ENCODE data around the gene POLR3C.

DNA sequence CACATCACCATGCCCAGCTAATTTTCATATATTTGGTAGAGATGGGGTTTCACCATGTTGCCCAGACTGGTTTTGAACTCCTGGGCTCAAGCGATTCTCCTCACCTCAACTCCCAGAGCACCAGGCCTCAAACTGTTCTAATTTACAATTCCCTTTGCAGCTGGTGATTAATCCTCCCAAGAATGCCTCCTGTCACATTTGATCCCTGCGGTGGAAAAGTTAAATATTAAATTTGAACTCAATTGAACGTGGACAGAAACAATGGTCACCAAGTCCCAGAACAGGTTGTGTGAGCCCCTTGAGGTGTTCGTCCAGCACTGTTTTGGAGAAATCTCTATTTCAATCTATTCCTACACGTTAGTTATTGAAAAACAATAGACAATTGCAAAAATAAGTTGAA lies 63.6 kb downstream of the POLR3C start:
- TF ChIP-seq, protein P1, sequence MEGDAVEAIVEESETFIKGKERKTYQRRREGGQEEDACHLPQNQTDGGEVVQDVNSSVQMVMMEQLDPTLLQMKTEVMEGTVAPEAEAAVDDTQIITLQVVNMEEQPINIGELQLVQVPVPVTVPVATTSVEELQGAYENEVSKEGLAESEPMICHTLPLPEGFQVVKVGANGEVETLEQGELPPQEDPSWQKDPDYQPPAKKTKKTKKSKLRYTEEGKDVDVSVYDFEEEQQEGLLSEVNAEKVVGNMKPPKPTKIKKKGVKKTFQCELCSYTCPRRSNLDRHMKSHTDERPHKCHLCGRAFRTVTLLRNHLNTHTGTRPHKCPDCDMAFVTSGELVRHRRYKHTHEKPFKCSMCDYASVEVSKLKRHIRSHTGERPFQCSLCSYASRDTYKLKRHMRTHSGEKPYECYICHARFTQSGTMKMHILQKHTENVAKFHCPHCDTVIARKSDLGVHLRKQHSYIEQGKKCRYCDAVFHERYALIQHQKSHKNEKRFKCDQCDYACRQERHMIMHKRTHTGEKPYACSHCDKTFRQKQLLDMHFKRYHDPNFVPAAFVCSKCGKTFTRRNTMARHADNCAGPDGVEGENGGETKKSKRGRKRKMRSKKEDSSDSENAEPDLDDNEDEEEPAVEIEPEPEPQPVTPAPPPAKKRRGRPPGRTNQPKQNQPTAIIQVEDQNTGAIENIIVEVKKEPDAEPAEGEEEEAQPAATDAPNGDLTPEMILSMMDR (IDR thresholded peaks at IDR 0.05), result no peak
- TF ChIP-seq POLR2A (IDR thresholded peaks at IDR 0.05), result no peak

Measured in esophagus squamous epithelium (tissue), 4 donors.